Effector CD8-positive, alpha-beta T cell (primary cell): Measurements from ENCODE around the gene IL10RB.
A peak's percentile ranks its signal among the peaks of the same experiment; 100 is the strongest.
"Not testable (repeated sequence)": the region's sequence is repeated elsewhere in the genome, so short reads cannot be mapped to it uniquely, and the experiment has no call there.

Source experiments
- DNase-seq: peaks from one replicate; lab custom pipeline; 2025; lab: John Stamatoyannopoulos, UW
- total RNA-seq, 4 experiments: gene quantifications; one replicate each; lab custom pipeline; 2026; lab: John Stamatoyannopoulos, UW

Gene IL10RB
- 3.2 to 7.6 (median 6.7) reads per million in 4 experiments for total RNA-seq

GRCh38 chr21:33266050-33266788 lies at the start of gene IL10RB:
Gene IL10RB (plus strand): TSS chr21:33266367. CDS start chr21:33266466, 99 bp downstream.
- peak; percentile 72 for DNase-seq

- DNase-seq: no peak
These were observed 49.0 kb upstream of the IL10RB start for GRCh38 chr21:33217138-33217520.

GRCh38 chr21:33219300-33219699 lies 46.9 kb upstream of the IL10RB start:
- DNase-seq: no peak

GRCh38 chr21:33219954-33220353 lies 46.2 kb upstream of the IL10RB start:
- DNase-seq: no peak

GRCh38 chr21:33225376-33225775 lies 40.8 kb upstream of the IL10RB start:
- not testable (repeated sequence) for DNase-seq

GRCh38 chr21:33228455-33228854 lies 37.7 kb upstream of the IL10RB start:
- DNase-seq: no peak

GRCh38 chr21:33229099-33229783 lies 36.9 kb upstream of the IL10RB start:
- no peak for DNase-seq

- peak; percentile 62 for DNase-seq
These were observed 36.2 kb upstream of the IL10RB start, which contains the start of gene IFNAR2 for GRCh38 chr21:33229784-33230544. Gene IFNAR2 (plus strand): TSS chr21:33229938. CDS start chr21:33241923, 11,985 bp downstream.

- peak; percentile 39 for DNase-seq
These were observed 35.4 kb upstream of the IL10RB start for GRCh38 chr21:33230545-33231324.

- no peak for DNase-seq
These were observed 34.6 kb upstream of the IL10RB start for GRCh38 chr21:33231526-33231925.

- no peak for DNase-seq
These were observed 33.7 kb upstream of the IL10RB start for GRCh38 chr21:33232291-33233034.

- DNase-seq: no peak
These were observed 31.3 kb upstream of the IL10RB start for GRCh38 chr21:33234635-33235520.

GRCh38 chr21:33236013-33236686 lies 30.0 kb upstream of the IL10RB start:
- no peak for DNase-seq

- no peak for DNase-seq
These were observed 29.4 kb upstream of the IL10RB start for GRCh38 chr21:33236766-33237165.

- no peak for DNase-seq
These were observed 28.7 kb upstream of the IL10RB start for GRCh38 chr21:33237486-33237885.

GRCh38 chr21:33238146-33238545 lies 28.0 kb upstream of the IL10RB start:
- no peak for DNase-seq

GRCh38 chr21:33238565-33239255 lies 27.5 kb upstream of the IL10RB start:
- DNase-seq: no peak

GRCh38 chr21:33239559-33240127 lies 26.5 kb upstream of the IL10RB start:
- not testable (repeated sequence) for DNase-seq
